ENCODE data around the gene CDCA3.
"Not testable (repeated sequence)": the region's sequence is repeated elsewhere in the genome, so short reads cannot be mapped to it uniquely, and the experiment has no call there.

The CDCA3 gene

GRCh38 chr12:6872073-6873048 lies 21.3 kb upstream of the CDCA3 start:
- peak; percentile 64 to 83 (median 67) for DNase-seq

GRCh38 chr12:6871052-6871957 lies 20.2 kb upstream of the CDCA3 start:
- no peak for DNase-seq

DNA sequence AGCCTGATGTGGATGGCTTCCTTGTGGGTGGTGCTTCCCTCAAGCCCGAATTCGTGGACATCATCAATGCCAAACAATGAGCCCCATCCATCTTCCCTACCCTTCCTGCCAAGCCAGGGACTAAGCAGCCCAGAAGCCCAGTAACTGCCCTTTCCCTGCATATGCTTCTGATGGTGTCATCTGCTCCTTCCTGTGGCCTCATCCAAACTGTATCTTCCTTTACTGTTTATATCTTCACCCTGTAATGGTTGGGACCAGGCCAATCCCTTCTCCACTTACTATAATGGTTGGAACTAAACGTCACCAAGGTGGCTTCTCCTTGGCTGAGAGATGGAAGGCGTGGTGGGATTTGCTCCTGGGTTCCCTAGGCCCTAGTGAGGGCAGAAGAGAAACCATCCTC lies 19.2 kb upstream of the CDCA3 start:
- not testable (repeated sequence) for DNase-seq

GRCh38 chr12:6869049-6870021 lies 18.2 kb upstream of the CDCA3 start:
- DNase-seq, result peak; percentile 59 to 81 (median 70)

DNA sequence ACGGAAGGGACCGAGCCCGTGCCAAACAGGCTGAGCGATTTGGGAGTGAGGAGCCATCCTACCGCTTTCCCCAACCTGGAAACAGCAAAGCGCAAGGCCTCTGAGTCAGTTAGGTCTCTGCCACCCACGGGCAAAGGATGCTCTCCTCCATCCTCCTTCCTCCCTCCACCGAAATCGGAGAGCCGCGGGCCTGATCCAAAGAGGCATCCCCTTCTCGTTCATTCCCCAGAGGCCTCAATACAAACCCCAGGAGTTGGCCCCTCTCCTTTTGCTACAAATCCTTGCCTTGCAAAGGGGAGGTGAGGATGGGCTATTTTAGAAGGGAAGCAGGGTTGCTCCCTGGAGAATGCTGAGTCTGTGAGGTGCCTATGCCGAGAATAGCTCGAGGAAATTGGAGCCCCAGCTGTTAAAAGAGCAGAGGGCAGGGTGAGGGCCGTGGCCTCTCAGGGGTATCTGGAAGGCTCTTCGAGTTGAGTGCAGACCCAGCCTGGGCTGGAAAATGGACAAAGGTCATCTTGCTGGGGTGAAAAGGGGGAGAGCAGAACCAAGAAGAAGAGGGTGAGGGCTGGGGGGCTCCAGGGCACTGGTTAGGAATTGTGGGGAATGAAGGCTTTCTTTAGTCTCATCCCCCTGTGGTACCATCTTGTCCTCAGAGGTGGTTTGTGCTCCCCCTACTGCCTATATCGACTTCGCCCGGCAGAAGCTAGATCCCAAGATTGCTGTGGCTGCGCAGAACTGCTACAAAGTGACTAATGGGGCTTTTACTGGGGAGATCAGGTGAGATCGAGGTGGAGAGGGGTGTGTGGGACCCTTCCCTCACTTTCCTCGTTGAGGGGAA lies 17.3 kb upstream of the CDCA3 start:
- DNase-seq, result no peak

DNA sequence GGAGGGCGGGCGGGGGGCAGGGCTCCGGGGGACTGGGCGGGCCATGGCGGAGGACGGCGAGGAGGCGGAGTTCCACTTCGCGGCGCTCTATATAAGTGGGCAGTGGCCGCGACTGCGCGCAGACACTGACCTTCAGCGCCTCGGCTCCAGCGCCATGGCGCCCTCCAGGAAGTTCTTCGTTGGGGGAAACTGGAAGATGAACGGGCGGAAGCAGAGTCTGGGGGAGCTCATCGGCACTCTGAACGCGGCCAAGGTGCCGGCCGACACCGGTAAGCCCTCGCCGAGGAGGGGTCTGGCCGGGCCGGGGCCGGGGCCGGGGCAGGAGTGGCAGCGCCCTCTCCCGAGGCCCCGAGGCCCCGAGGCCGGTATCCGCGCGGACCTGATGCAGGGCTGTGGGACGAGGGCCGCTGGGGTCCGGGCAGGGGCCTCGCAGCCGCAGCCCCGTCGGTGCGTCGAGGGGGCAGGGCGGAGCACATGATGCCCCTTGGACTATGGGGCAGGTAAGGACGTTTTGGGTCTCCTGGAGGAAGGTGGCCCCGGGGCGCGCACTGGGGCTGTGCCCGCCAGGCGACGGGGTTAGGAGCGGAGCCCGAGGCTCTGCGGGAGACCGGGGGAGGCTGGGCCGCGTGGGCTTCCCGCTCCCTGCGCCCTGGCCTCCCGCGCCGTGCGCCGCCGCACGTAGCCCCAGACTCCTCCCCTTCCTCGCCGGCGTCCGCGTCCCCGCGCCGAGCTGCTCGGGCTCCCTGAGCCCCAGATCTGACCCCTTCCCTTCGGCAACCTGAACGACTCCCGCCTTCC lies 16.5 kb upstream of the CDCA3 start, which contains the start of gene TPI1:
Gene TPI1 (plus strand): TSS at position 119 of the 798 bp plus-strand sequence. CDS start 36 bp downstream, at position 155.
- peak; percentile 45 to 70 (median 54) for DNase-seq

DNA sequence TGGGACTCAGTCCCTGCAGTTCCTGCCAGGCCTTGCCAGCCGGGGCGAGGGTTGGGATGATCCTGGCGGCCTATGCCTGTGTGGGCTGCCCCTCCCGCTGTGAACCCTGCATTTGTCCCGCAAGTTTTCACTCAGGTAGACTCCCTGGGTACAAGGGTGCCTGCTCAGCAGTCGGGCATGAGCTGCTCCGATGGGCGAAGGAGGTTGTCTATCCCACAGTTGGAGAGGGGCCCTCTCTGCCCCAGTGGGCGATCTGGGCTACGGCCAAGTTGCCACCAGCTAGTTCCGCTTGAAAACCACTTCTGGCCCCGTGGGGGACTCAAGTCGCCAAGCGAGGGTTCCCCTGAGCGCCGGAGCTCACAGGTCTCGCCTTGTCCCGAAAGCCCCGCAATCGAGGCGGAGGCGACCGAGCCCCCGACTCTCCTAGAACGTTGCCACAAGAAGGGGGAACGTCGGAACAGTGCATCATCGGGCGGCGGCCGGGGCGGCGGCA lies 15.9 kb upstream of the CDCA3 start:
- DNase-seq, result no peak

GRCh38 chr12:6866163-6866919 lies 15.3 kb upstream of the CDCA3 start:
- no peak for DNase-seq

- DNase-seq, result not testable (repeated sequence)
These were observed 14.2 kb upstream of the CDCA3 start for GRCh38 chr12:6865307-6865706.

GRCh38 chr12:6863586-6864321 lies 12.7 kb upstream of the CDCA3 start:
- DNase-seq, result no peak

GRCh38 chr12:6863033-6863432 lies 11.9 kb upstream of the CDCA3 start:
- no peak for DNase-seq

DNA sequence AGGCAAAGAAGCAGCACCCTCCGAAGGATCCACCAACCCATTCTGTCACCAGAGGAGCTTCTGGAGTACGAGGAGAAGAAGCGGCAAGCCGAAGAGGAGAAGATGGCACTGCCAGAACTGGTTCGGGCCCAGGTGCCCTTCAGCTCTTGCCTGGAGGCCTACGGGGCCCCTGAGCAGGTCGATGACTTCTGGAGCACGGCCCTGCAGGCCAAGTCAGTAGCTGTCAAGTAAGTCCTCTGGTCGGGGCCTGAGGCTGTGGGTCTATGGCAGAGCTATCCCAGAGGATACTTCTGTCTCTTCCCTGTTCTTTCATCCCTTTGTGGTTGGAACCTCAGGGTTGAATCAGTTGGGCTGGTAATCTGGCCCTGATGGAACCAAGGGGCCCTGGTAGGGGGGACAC lies 10.3 kb upstream of the CDCA3 start:
- DNase-seq, result no peak

GRCh38 chr12:6860942-6861341 lies 9.9 kb upstream of the CDCA3 start:
- DNase-seq, result no peak

GRCh38 chr12:6860116-6860515 lies 9.0 kb upstream of the CDCA3 start:
- DNase-seq, result no peak

GRCh38 chr12:6858799-6859198 lies 7.7 kb upstream of the CDCA3 start:
- no peak for DNase-seq

- DNase-seq, result no peak
These were observed 4.2 kb upstream of the CDCA3 start for GRCh38 chr12:6855322-6855721.

GRCh38 chr12:6854036-6854435 lies 3.0 kb upstream of the CDCA3 start:
- no peak for DNase-seq

DNA sequence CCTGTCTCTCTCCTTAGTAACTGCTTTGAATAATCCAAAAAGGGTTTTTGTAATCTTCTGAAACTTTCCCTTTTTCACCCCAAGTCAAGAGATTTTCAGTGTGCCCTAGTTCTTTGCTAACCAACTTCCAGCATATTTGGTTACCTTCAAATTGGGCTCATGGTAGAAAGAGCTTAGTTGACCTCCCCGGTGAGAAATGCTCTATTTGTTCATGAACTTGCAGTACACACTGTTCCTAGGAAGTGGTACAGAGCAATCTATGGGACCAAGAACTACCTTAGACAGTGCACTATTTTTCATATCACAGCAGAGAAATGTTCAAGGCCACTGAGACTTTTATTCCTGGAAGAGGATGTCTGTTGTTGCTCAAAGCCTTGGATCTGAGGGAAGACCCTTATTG lies 2.5 kb upstream of the CDCA3 start:
- no peak for DNase-seq

Data from activated naive CD4-positive, alpha-beta T cell (primary cell).